ENCODE results near the gene TBX6.

DNA sequence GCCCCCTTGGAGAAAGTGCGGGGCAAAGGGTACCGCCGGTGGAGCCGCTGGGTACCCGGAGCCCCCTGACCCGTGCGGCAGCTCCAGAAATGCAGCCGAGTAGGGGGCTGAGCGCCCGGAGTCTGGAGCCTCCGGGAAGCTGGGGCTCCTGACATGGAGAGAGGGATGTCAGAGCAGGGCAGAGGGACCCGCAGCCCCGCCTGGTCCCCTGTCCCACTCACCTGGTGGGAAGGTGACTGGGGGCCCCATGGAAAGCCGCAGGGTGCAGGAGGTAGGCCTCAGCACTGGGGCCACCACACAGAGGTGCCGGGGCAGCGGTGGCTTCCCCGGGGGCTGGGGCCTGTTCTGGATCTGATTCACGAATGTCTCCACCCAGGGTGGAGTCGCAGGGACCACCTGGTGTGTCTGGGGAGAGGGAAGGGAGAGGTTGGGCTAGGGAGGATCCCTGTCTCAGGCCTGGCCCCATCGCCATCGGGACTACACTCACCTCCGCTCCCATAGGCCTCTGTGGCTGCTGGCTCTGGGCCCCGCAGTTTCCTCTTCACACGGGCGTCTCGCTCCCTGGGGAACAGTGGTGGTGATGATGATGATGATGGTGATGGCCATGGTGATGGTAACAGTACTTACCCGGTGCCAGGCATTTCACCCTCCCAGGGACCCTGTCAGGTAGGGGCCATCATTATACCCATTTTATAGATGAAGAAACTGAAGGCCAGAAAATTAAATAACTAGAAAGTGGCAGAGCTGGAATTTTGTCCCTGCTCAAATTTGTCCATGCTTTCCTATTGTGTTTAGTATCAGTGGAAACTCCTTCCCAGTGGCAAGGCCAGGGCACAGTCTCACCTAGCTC lies 5.2 kb downstream of the TBX6 start:
- TF ChIP-seq, protein P1, sequence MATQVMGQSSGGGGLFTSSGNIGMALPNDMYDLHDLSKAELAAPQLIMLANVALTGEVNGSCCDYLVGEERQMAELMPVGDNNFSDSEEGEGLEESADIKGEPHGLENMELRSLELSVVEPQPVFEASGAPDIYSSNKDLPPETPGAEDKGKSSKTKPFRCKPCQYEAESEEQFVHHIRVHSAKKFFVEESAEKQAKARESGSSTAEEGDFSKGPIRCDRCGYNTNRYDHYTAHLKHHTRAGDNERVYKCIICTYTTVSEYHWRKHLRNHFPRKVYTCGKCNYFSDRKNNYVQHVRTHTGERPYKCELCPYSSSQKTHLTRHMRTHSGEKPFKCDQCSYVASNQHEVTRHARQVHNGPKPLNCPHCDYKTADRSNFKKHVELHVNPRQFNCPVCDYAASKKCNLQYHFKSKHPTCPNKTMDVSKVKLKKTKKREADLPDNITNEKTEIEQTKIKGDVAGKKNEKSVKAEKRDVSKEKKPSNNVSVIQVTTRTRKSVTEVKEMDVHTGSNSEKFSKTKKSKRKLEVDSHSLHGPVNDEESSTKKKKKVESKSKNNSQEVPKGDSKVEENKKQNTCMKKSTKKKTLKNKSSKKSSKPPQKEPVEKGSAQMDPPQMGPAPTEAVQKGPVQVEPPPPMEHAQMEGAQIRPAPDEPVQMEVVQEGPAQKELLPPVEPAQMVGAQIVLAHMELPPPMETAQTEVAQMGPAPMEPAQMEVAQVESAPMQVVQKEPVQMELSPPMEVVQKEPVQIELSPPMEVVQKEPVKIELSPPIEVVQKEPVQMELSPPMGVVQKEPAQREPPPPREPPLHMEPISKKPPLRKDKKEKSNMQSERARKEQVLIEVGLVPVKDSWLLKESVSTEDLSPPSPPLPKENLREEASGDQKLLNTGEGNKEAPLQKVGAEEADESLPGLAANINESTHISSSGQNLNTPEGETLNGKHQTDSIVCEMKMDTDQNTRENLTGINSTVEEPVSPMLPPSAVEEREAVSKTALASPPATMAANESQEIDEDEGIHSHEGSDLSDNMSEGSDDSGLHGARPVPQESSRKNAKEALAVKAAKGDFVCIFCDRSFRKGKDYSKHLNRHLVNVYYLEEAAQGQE (IDR thresholded peaks at IDR 0.05; ENCODE audit: insufficient read depth in 1 of 2, low read depth in 2 of 2, low read length in 1 of 2): no peak
- TF ChIP-seq, protein P2, sequence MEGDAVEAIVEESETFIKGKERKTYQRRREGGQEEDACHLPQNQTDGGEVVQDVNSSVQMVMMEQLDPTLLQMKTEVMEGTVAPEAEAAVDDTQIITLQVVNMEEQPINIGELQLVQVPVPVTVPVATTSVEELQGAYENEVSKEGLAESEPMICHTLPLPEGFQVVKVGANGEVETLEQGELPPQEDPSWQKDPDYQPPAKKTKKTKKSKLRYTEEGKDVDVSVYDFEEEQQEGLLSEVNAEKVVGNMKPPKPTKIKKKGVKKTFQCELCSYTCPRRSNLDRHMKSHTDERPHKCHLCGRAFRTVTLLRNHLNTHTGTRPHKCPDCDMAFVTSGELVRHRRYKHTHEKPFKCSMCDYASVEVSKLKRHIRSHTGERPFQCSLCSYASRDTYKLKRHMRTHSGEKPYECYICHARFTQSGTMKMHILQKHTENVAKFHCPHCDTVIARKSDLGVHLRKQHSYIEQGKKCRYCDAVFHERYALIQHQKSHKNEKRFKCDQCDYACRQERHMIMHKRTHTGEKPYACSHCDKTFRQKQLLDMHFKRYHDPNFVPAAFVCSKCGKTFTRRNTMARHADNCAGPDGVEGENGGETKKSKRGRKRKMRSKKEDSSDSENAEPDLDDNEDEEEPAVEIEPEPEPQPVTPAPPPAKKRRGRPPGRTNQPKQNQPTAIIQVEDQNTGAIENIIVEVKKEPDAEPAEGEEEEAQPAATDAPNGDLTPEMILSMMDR (IDR thresholded peaks at IDR 0.05): no peak
- TF ChIP-seq TCF7L2 (IDR thresholded peaks at IDR 0.05; ENCODE audit: low read depth, low read length): no peak
- TF ChIP-seq POLR2AphosphoS5 (IDR thresholded peaks at IDR 0.05; ENCODE audit: low read depth, low read length): no peak
